CD4-positive, alpha-beta memory T cell (primary cell): ENCODE measurements around the gene NAALADL2. TPM values are rescaled to one million over a fixed set of nuclear protein-coding genes. Genes with fewer than 3 reads are reported as not detected.

ENCODE experiments used
- CTCF ChIA-PET: fragments of 350-600 bp; sonication (Branson Sonifier 250); formaldehyde crosslinking; loops from one replicate; lab custom pipeline; 2021; ENCODE audit warnings: inconsistent platforms; ENCODE audit not compliant: partially characterized antibody; lab: Charles Lee
- POLR2A ChIA-PET: fragments of 350-600 bp; sonication (Branson Sonifier 250); formaldehyde crosslinking; loops from one replicate; lab custom pipeline; 2021; ENCODE audit not compliant: partially characterized antibody; lab: Charles Lee
- DNase-seq, 5 donors: peaks; one replicate each; pipeline versions ENCODE4 v3.0.0 to v3.0.0-alpha.2; 2020 to 2022; ENCODE audit warnings: mixed read lengths in 1 of 5
- H3K27ac ChIP-seq: one replicate; pipeline ENCODE4 v1.7.0; 2013; ENCODE audit warnings: low read depth, low read length
- H3K27me3 ChIP-seq: 2 replicates; pipeline ENCODE4 v1.7.0; 2013; ENCODE audit warnings: mild to moderate bottlenecking, low read length, moderate library complexity; ENCODE audit not compliant: insufficient read depth
- H3K36me3 ChIP-seq: 2 replicates; pipeline ENCODE4 v1.7.0; 2013; ENCODE audit warnings: mild to moderate bottlenecking, low read length, moderate library complexity; ENCODE audit not compliant: insufficient read depth
- H3K4me1 ChIP-seq: 2 replicates; pipeline ENCODE4 v1.7.0; 2013; ENCODE audit warnings: mild to moderate bottlenecking, low read length, moderate library complexity; ENCODE audit not compliant: insufficient read depth
- H3K4me3 ChIP-seq, 2 donors: one replicate each; pipeline ENCODE4 v1.7.0; 2013; ENCODE audit warnings: low read length in 2 of 2, mild to moderate bottlenecking in 1 of 2
- H3K9me3 ChIP-seq, 2 donors: one replicate each; pipeline ENCODE4 v1.7.0; 2013; ENCODE audit warnings: low read length in 2 of 2, control low read depth in 1 of 2; ENCODE audit not compliant: control insufficient read depth in 1 of 2
- H3K27ac Mint-ChIP-seq, 7 donors: one replicate each; pipeline ENCODE4 v1.8.0; 2020 to 2021; ENCODE audit warnings: mixed read lengths in 7 of 7, mild to moderate bottlenecking in 6 of 7, inconsistent platforms in 3 of 7, moderate library complexity in 3 of 7
- H3K27me3 Mint-ChIP-seq, 2 donors: one replicate each; pipeline ENCODE4 v1.8.0; 2020 to 2021; ENCODE audit warnings: mixed read lengths in 2 of 2
- H3K36me3 Mint-ChIP-seq, 2 donors: one replicate each; pipeline ENCODE4 v1.8.0; 2020 to 2021; ENCODE audit warnings: mixed read lengths in 2 of 2, inconsistent platforms in 1 of 2, mild to moderate bottlenecking in 1 of 2
- H3K4me1 Mint-ChIP-seq, 4 donors: one replicate each; pipeline ENCODE4 v1.8.0; 2020 to 2021; ENCODE audit warnings: mixed read lengths in 4 of 4, mild to moderate bottlenecking in 1 of 4
- H3K4me3 Mint-ChIP-seq, 8 donors: one replicate each; pipeline ENCODE4 v1.8.0; 2020 to 2021; ENCODE audit warnings: mixed read lengths in 8 of 8, mild to moderate bottlenecking in 7 of 8, moderate library complexity in 6 of 8, inconsistent platforms in 3 of 8
- H3K9me3 Mint-ChIP-seq, 8 donors: one replicate each; pipeline ENCODE4 v1.8.0; 2020 to 2021; ENCODE audit warnings: mixed read lengths in 8 of 8, mild to moderate bottlenecking in 5 of 8, inconsistent platforms in 3 of 8, moderate library complexity in 1 of 8
- intact Hi-C: fragments of 100-400 bp; cut with micrococcal nuclease; formaldehyde crosslinking; loops from one replicate; pipeline ENCODE4 v1.15.1; 2023
- polyA plus RNA-seq, 2 donors: library from polyadenylated mRNA; unstranded; fragments of 300-500 nt; fragmentation: Illumina TruSeq; gene quantifications; one replicate each; pipeline ENCODE4 v1.2.3, GENCODE V29; 2021
- total RNA-seq, 2 experiments: library from RNA; stranded (reverse); gene quantifications; one replicate each; pipeline ENCODE4 v1.2.3, GENCODE V29; 2021

Gene NAALADL2
- total and polyA plus RNA-seq, 4 experiments from 2014 or later: not detected

DNA sequence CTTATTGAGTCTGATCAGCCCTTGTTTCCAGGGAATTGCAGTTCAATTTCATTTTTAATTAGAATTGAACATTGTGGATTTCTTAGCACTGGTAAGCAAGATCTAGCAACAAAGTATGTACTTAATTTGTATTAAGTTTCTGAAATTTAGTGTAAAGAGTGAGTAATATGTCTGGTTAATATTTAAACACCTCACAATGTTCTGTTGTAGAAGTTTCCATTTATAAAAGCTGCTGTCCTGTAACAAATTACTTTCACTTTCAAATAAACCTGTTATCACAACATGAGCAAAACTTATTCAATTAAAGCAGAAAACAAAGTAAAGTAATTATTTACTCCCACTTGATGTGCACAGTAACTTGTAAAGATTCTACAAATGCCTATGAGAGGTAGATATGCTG lies 448.5 kb downstream of the NAALADL2 start:
- Mint-ChIP-seq H3K27ac (no peak overlapping the region), H3K4me1 (no peaks in the 10 kb centered on the region), H3K4me3 (no peak overlapping the region), H3K9me3 (peaks cover 0 to 3% (median 0%) of the 10 kb centered on the region in 8 donors), H3K27me3 (no peaks in the 10 kb centered on the region), H3K36me3 (no peaks in the 10 kb centered on the region)
- no peak overlapping the region for H3K27ac ChIP-seq
- no peaks in the 10 kb centered on the region for H3K9me3 ChIP-seq
- ChIA-PET POLR2A (no interaction called here), CTCF (no interaction called here)
- DNase-seq: no peak
- no peaks in the 10 kb centered on the region for H3K4me1 ChIP-seq
- no peaks in the 10 kb centered on the region for H3K27me3 ChIP-seq
- intact Hi-C loops: no loop called here
- no peak overlapping the region for H3K4me3 ChIP-seq
- no peaks in the 10 kb centered on the region for H3K36me3 ChIP-seq

DNA sequence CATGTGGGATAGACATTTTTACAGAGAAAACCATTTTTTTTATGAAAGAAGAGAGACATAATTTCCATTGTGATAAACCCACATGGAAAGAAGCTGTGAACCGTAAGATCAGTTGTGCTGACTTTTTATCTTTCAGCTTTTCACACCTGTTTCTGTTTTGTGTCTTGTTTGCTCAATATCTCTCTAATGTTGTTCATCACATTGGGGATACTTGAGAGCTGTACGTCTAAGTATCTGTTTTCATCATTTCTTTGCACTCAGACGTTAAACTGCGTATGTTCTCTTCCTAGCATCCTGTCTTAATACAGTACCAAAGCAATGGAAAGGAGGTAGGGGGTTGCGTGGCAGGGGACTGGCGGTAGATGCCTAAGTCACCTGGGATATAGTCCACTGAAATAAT lies 449.0 kb downstream of the NAALADL2 start:
- no peaks in the 10 kb centered on the region for H3K4me1 Mint-ChIP-seq
- no peak overlapping the region for H3K4me3 Mint-ChIP-seq
- no peaks in the 10 kb centered on the region for H3K36me3 Mint-ChIP-seq
- H3K9me3 Mint-ChIP-seq: peaks cover 0 to 3% (median 0%) of the 10 kb centered on the region in 8 donors
- Histone ChIP-seq H3K36me3 (no peaks in the 10 kb centered on the region), H3K27me3 (no peaks in the 10 kb centered on the region), H3K4me1 (no peaks in the 10 kb centered on the region), H3K27ac (no peak overlapping the region), H3K9me3 (no peaks in the 10 kb centered on the region), H3K4me3 (no peak overlapping the region)
- ChIA-PET CTCF (no interaction called here), POLR2A (no interaction called here)
- DNase-seq: no peak
- intact Hi-C loops: no loop called here
- H3K27ac Mint-ChIP-seq: no peak overlapping the region
- H3K27me3 Mint-ChIP-seq: no peaks in the 10 kb centered on the region

DNA sequence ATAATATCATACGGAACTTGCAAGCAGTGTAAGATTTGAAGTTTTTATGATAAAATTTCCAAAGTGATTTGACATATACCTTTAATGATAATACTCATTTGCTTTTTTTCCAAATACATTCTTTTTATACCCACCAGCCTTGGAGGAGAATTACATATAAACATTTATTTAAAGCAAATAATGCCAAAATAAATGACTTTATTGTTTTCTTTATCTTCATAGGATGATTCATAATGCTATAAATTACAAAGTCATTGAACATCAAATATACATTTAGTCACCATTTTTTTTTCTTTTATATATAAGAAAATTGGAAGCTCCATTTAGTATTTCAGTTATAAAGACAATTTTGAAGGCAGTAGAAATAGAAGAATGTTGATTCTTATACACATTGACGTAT lies 450.9 kb downstream of the NAALADL2 start:
- ChIA-PET CTCF (no interaction called here), POLR2A (no interaction called here)
- Histone ChIP-seq H3K27me3 (no peaks in the 10 kb centered on the region), H3K4me3 (no peak overlapping the region), H3K9me3 (no peaks in the 10 kb centered on the region), H3K4me1 (no peaks in the 10 kb centered on the region), H3K27ac (no peak overlapping the region), H3K36me3 (no peaks in the 10 kb centered on the region)
- Mint-ChIP-seq H3K27ac (no peak overlapping the region), H3K9me3 (peaks cover 0 to 6% (median 2%) of the 10 kb centered on the region in 8 donors), H3K4me3 (no peak overlapping the region), H3K4me1 (no peaks in the 10 kb centered on the region), H3K36me3 (no peaks in the 10 kb centered on the region), H3K27me3 (no peaks in the 10 kb centered on the region)
- no peak for DNase-seq
- intact Hi-C loops: no loop called here

DNA sequence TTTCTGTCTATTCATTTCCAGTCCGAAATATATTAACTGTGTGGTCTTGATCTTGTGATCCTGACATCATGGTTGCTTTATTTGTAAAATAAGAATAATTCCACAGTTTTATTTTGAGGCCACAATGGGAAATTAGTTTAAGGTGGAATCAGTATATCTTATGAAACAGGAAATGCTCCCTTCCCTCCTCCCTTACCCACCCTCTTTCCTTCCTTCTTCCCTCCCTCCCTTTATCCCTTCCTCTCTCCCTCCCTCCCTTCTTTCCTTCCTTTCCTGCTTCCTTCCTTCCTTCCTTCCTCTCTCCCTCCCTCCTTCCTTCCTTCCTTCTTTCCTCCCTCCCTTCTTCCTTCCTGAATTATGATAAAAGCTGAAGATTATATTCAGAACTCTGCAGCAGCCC lies 452.3 kb downstream of the NAALADL2 start:
- POLR2A ChIA-PET: no interaction called here
- Histone ChIP-seq H3K27ac (no peak overlapping the region), H3K9me3 (no peaks in the 10 kb centered on the region), H3K4me1 (no peaks in the 10 kb centered on the region), H3K4me3 (no peak overlapping the region), H3K27me3 (no peaks in the 10 kb centered on the region), H3K36me3 (no peaks in the 10 kb centered on the region)
- no peak for DNase-seq
- intact Hi-C loops: no loop called here
- no peak overlapping the region for H3K27ac Mint-ChIP-seq
- H3K27me3 Mint-ChIP-seq: no peaks in the 10 kb centered on the region
- H3K9me3 Mint-ChIP-seq: peaks cover 0 to 6% (median 2%) of the 10 kb centered on the region in 8 donors
- H3K36me3 Mint-ChIP-seq: no peaks in the 10 kb centered on the region
- no peak overlapping the region for H3K4me3 Mint-ChIP-seq
- no peaks in the 10 kb centered on the region for H3K4me1 Mint-ChIP-seq
- CTCF ChIA-PET: no interaction called here

DNA sequence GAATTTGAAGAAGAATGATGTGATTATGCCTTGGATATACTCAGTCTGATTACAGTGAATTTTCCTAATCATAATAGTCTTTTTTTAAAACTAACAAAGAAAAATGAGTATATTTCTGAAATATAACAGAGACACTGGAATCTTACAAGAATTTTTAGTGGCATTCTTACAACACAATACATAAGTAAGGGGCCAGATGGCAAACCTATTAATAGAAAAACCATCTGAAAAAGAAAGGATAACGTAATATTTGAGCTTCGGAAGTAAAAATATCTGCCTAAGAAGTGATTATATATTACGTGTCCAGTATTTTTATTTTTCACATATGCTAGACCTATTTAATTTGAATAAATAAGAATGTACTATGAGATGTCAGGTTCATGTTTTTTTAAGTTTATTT lies 452.8 kb downstream of the NAALADL2 start:
- no peaks in the 10 kb centered on the region for H3K36me3 Mint-ChIP-seq
- no peaks in the 10 kb centered on the region for H3K4me1 Mint-ChIP-seq
- ChIA-PET POLR2A (no interaction called here), CTCF (no interaction called here)
- H3K27ac Mint-ChIP-seq: no peak overlapping the region
- no peaks in the 10 kb centered on the region for H3K27me3 Mint-ChIP-seq
- H3K4me3 Mint-ChIP-seq: no peak overlapping the region
- Histone ChIP-seq H3K27me3 (no peaks in the 10 kb centered on the region), H3K4me1 (no peaks in the 10 kb centered on the region), H3K4me3 (no peak overlapping the region), H3K36me3 (no peaks in the 10 kb centered on the region), H3K27ac (no peak overlapping the region), H3K9me3 (no peaks in the 10 kb centered on the region)
- H3K9me3 Mint-ChIP-seq: peaks cover 0 to 6% (median 2%) of the 10 kb centered on the region in 8 donors
- intact Hi-C loops: no loop called here
- no peak for DNase-seq

DNA sequence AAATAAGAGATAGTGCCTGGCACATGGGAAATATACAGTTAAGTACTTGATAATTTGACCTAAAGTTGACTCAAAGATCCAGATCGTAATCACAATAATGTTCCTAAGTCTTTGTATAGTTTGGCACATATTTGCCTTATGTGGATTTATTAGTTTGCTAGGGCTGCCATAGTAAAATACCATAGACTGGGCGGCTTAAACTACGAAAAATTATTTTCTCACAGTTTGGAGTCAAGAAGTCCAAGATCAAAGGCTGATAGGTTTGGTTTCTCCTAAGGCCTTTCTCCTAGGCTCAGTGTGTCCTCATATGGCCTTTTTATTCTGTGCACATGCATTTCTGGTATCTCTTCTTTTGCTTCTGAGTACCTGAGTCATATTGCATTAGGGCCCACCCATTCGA lies 453.7 kb downstream of the NAALADL2 start:
- H3K36me3 Mint-ChIP-seq: no peaks in the 10 kb centered on the region
- H3K27ac Mint-ChIP-seq: no peak overlapping the region

DNA sequence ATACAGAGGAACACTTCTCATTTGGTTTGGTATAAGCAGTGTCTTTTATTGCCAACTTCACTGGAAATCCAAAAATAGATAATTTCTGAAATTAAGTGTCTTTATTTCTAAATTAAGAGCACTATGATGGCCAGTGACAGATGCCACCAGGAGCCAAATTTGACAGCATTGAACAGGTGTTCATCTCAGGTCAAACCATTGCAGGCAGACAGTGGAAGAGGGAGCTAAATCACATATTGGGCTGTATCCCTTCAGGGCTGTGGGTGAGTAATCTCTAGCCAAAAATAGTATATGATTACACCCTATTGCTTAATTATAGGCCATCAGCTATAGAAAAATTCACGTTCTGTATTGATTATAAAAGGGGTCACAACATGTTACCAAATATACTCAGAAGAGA lies 457.7 kb downstream of the NAALADL2 start:
- Histone ChIP-seq H3K27me3 (no peaks in the 10 kb centered on the region), H3K9me3 (no peaks in the 10 kb centered on the region), H3K4me1 (no peaks in the 10 kb centered on the region), H3K36me3 (no peaks in the 10 kb centered on the region), H3K4me3 (no peak overlapping the region), H3K27ac (no peak overlapping the region)
- CTCF ChIA-PET: no interaction called here
- DNase-seq: no peak
- Mint-ChIP-seq H3K27me3 (no peaks in the 10 kb centered on the region), H3K9me3 (peaks cover 0 to 7% (median 4%) of the 10 kb centered on the region in 8 donors), H3K27ac (no peak overlapping the region), H3K4me3 (no peak overlapping the region), H3K4me1 (no peaks in the 10 kb centered on the region), H3K36me3 (no peaks in the 10 kb centered on the region)
- intact Hi-C loops: no loop called here
- POLR2A ChIA-PET: no interaction called here

More for the DNA sequence above, 453.7 kb downstream of the NAALADL2 start:
- no peak for DNase-seq
- Histone ChIP-seq H3K4me1 (no peaks in the 10 kb centered on the region), H3K27me3 (no peaks in the 10 kb centered on the region), H3K27ac (no peak overlapping the region), H3K4me3 (no peak overlapping the region), H3K9me3 (no peaks in the 10 kb centered on the region), H3K36me3 (no peaks in the 10 kb centered on the region)
- H3K27me3 Mint-ChIP-seq: no peaks in the 10 kb centered on the region
- CTCF ChIA-PET: no interaction called here
- peaks cover 0 to 6% (median 2%) of the 10 kb centered on the region in 8 donors for H3K9me3 Mint-ChIP-seq
- POLR2A ChIA-PET: no interaction called here
- intact Hi-C loops: no loop called here
- H3K4me3 Mint-ChIP-seq: no peak overlapping the region
- H3K4me1 Mint-ChIP-seq: no peaks in the 10 kb centered on the region

DNA sequence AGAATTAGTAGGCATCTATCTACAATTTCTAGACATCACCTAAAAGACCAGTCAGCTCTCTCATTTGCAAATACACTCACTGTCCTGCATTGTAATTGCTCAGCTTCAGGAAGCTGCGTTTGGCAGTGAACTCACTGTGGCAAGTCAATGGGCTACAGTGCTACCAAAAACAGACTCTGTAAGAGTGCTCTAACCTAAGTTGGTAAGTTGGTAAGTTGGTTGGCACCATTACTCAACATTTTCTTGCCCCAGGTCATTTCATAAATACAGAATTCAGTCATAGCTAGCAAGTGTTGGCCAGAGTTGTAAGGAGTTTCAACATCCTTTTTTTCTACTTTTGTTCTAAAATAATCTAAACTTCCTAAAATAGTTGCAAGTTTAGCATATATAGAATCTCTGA lies 466.3 kb downstream of the NAALADL2 start:
- no peak overlapping the region for H3K27ac Mint-ChIP-seq
- no peak overlapping the region for H3K4me3 Mint-ChIP-seq
- H3K4me1 ChIP-seq: no peaks in the 10 kb centered on the region
- no peaks in the 10 kb centered on the region for H3K4me1 Mint-ChIP-seq
- ChIA-PET CTCF (no interaction called here), POLR2A (no interaction called here)
- intact Hi-C loops: no loop called here
- no peaks in the 10 kb centered on the region for H3K36me3 ChIP-seq
- no peak overlapping the region for H3K4me3 ChIP-seq
- no peak for DNase-seq
- no peaks in the 10 kb centered on the region for H3K27me3 ChIP-seq
- no peak overlapping the region for H3K27ac ChIP-seq
- H3K9me3 Mint-ChIP-seq: peaks cover 0 to 20% (median 7%) of the 10 kb centered on the region in 8 donors
- no peaks in the 10 kb centered on the region for H3K27me3 Mint-ChIP-seq
- H3K9me3 ChIP-seq: no peaks in the 10 kb centered on the region
- H3K36me3 Mint-ChIP-seq: no peaks in the 10 kb centered on the region
